NT2/D1 (cell line): ENCODE measurements around the gene TP53BP2.

Source experiments
- SUZ12 ChIP-seq: IDR thresholded peaks from 2 replicates; pipeline ENCODE4 v1.6.1; 2011; ENCODE audit not compliant: insufficient read length, insufficient read depth; ENCODE audit errors: extremely low read depth
- YY1 ChIP-seq: IDR thresholded peaks from 2 replicates; pipeline ENCODE4 v1.6.1; 2011; ENCODE audit not compliant: insufficient read length, insufficient read depth
- ZNF274 ChIP-seq: IDR thresholded peaks from 2 replicates; pipeline ENCODE4 v1.6.1; 2011; ENCODE audit warnings: mild to moderate bottlenecking, low read depth, low read length

DNA sequence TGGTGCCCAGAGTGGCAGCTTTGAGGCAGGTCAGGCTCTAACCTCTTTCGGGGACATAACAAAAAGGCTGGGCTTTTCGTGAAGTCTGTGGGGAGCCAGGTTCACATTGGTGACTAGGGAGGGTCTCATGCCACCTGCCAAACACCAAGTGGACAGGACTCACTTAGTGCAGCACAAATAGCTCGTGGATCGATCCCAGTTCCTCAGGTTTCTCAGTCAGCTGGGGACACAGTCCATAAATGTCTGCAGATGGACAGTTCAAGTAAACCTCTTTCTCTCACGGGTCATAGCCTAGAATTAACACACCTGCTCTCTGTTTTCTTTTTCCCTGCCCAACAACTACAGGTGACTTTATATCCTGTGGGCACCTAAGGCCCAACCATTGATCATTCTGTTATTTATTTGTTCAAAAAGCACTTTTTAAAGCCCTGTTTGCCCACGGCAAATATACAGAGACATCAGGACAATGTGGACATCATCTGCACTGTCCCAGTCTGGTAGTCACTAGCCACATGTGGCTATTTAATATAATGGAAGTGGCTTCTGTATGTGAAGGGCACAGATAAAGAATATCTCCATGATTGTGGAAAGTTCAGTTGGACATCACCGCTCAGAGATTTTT is 79.9 kb downstream of the TP53BP2 start:
- TF ChIP-seq ZNF274: no peak
- no peak for TF ChIP-seq YY1
- TF ChIP-seq SUZ12: no peak
